HK-2 (cell line): ENCODE results near the gene KCNT1.

Experiments
- DNase-seq: peaks from one replicate; pipeline ENCODE4 v3.0.0-alpha.2; 2018; ENCODE audit not compliant: unreplicated experiment

The KCNT1 gene

GRCh38 chr9:135727257-135727875, 25.4 kb downstream of the KCNT1 start:
- DNase-seq, result no peak

GRCh38 chr9:135728436-135729110, 26.6 kb downstream of the KCNT1 start:
- DNase-seq, result no peak

GRCh38 chr9:135729480-135729879, 27.5 kb downstream of the KCNT1 start:
- DNase-seq, result no peak

- no peak for DNase-seq
Measured at GRCh38 chr9:135731454-135731853, 29.5 kb downstream of the KCNT1 start.

GRCh38 chr9:135732569-135733257, 30.7 kb downstream of the KCNT1 start:
- DNase-seq, result no peak

GRCh38 chr9:135734616-135735144, 32.7 kb downstream of the KCNT1 start:
- no peak for DNase-seq

GRCh38 chr9:135736272-135736978, 34.4 kb downstream of the KCNT1 start:
- DNase-seq, result no peak

GRCh38 chr9:135736979-135737839, 35.2 kb downstream of the KCNT1 start:
- no peak for DNase-seq

GRCh38 chr9:135737840-135738521, 36.0 kb downstream of the KCNT1 start:
- DNase-seq, result no peak

GRCh38 chr9:135739271-135740220, 37.6 kb downstream of the KCNT1 start:
- DNase-seq, result no peak

GRCh38 chr9:135741276-135742219, 39.6 kb downstream of the KCNT1 start:
- no peak for DNase-seq

- DNase-seq, result no peak
Measured at GRCh38 chr9:135743021-135743420, 41.0 kb downstream of the KCNT1 start.

GRCh38 chr9:135743546-135744332, 41.8 kb downstream of the KCNT1 start:
- no peak for DNase-seq

GRCh38 chr9:135744333-135745070, 42.5 kb downstream of the KCNT1 start:
- DNase-seq, result no peak

- DNase-seq, result no peak
Measured at GRCh38 chr9:135745189-135745588, 43.2 kb downstream of the KCNT1 start.

- no peak for DNase-seq
Measured at GRCh38 chr9:135745686-135746324, 43.8 kb downstream of the KCNT1 start.
